ENCODE data around the gene RXFP2.

Gene RXFP2

GRCh38 chr13:31797154-31797775 is 57.9 kb downstream of the RXFP2 start:
- H3K27ac ChIP-seq = no peak overlapping the region
- peak; percentile 76 for TF ChIP-seq CTCF (conservative IDR thresholded peaks at IDR 0.05)

DNA sequence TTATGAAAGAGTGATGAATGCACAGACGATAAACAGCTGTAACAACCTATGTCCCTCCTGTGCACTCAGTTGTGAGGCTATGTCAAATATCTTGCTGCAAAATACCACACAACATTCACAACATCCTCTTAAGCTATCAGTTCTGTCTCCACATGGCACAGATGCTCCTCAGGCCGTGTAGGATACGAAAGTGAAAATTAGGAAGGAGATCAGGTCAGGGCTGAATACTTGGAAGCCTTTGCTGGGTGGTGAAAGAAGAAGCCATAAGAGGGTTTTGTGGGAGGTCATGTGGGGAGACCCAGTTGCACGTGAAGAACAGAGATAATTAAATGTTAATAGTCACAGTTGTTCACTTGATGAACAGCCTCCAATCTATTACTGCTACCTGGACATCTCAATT is 58.9 kb downstream of the RXFP2 start:
- TF ChIP-seq CTCF (conservative IDR thresholded peaks at IDR 0.05) = no peak

DNA sequence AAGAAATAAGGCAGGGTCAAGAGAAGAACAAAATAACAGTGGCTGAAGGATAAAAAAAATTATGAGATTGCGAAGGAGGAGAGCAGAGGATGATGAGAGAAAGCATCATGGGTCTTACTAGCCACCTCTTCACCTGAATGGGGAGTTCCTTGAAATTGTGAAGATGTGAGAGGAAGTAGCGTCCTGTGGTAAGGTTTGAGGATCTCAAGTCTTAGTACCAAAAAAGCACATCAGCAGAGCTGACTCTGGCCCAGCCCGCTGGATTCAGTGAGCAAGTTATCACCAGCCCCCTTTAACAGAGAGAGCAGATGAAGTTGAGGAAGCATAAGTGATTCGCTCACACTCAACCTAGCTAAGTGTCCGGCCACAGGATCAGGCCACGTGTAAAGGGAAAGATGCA is 61.8 kb downstream of the RXFP2 start:
- no peak overlapping the region for H3K27ac ChIP-seq

More for the DNA sequence above, 58.9 kb downstream of the RXFP2 start:
- H3K27ac ChIP-seq = no peak overlapping the region

GRCh38 chr13:31803311-31803710 is 64.0 kb downstream of the RXFP2 start:
- TF ChIP-seq CTCF (conservative IDR thresholded peaks at IDR 0.05) = no peak
- H3K27ac ChIP-seq = no peak overlapping the region

More for the DNA sequence above, 61.8 kb downstream of the RXFP2 start:
- no peak for TF ChIP-seq CTCF (conservative IDR thresholded peaks at IDR 0.05)

DNA sequence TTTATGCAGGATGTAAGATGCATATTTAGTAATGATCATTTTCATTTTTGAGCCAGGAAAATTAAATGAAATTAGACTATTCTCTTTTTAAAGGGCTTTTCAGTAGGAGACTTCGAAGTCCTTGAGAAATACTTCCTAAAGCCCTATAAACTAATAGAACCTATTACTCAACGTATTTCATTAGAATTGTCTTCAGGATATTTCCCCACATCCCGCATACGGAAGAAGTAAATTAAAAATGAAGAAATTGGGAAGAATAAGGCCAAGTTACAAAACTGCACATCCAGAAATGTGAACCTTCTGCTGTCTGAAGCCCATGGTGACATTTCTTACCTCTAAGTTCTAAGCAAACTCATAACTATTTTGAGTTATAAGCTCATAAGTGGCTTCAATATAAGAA is 66.5 kb downstream of the RXFP2 start:
- no peak overlapping the region for H3K27ac ChIP-seq
- no peak for TF ChIP-seq CTCF (conservative IDR thresholded peaks at IDR 0.05)

DNA sequence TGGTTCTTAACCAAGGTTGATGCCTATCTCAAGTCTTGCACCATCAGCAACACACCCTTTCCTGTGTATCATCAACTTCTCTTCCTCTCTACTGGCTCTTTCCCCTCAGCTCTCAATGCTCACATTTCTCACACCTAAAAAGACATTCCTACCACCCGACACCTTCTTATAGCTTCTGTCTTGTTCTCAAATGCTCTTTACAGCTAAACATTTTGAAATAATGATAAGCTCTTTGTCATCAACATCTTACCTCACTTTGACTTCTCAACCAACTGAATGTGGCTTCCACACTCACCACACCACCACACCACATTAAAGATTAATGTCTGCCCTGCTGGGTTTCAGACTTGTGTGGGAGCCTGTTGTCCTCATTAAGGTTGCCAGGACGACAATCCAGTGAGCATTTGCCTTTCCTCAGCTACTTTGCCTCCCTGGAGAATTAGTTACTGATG is 67.8 kb downstream of the RXFP2 start:
- TF ChIP-seq CTCF (conservative IDR thresholded peaks at IDR 0.05) = no peak
- H3K27ac ChIP-seq = no peak overlapping the region

DNA sequence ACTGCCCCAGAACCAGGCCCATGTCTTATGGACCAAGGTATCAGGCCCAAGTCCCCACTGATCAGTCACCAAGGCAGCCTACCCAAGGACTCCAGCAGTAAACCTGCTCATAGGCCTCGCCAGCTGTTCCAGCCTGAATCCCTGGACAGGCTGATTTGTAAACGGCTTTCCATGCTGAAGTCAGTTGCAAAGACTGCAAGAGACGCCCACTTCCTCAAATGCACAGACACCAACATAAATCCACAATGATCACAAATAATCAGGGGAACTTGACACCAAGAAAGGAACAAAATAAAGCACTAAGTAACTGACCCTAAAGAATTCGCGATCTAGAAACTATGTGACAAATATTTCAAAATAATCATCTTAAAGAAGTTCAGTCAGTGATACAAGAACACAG is 75.2 kb downstream of the RXFP2 start:
- H3K27ac ChIP-seq = no peak overlapping the region
- TF ChIP-seq CTCF (conservative IDR thresholded peaks at IDR 0.05) = no peak
